ENCODE results near the gene CINP. TPM values are rescaled to one million over a fixed set of nuclear protein-coding genes. Genes with fewer than 3 reads are reported as not detected.
A peak's percentile ranks its signal among the peaks of the same experiment; 100 is the strongest.
"Not testable (repeated sequence)": the region's sequence is repeated elsewhere in the genome, so short reads cannot be mapped to it uniquely, and the experiment has no call there.

CINP gene
- total RNA-seq, 1 donor from 2014 or later, result 6.8 TPM

DNA sequence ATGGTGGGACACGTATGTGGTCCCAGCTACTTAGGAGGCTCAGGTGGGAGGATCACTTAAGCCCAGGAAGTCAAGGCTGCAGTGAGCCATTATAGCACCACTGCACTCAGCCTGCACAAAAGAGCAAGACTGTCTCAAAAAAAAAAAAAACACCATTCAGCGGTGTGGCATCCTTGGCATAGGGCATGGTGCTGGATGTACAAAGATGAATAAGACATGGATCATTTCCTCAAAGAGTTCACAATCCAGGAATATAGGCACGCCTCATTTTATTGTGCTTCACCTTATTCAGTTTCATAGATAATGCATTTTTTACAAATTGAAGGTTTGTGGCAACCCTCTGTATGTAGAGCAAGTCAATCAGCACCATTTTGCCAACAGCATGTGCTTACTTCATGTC is 6.4 kb downstream of the CINP start:
- Histone ChIP-seq H3K4me3 (no peak overlapping the region), H3K27ac (no peak overlapping the region), H3K36me3 (peaks cover 51 to 70% of the 10 kb centered on the region in 2 donors), H3K4me1 (peaks cover 0 to 2% of the 10 kb centered on the region in 2 donors), H3K9me3 (no peaks in the 10 kb centered on the region), H3K27me3 (no peaks in the 10 kb centered on the region)
- TF ChIP-seq, protein P1, sequence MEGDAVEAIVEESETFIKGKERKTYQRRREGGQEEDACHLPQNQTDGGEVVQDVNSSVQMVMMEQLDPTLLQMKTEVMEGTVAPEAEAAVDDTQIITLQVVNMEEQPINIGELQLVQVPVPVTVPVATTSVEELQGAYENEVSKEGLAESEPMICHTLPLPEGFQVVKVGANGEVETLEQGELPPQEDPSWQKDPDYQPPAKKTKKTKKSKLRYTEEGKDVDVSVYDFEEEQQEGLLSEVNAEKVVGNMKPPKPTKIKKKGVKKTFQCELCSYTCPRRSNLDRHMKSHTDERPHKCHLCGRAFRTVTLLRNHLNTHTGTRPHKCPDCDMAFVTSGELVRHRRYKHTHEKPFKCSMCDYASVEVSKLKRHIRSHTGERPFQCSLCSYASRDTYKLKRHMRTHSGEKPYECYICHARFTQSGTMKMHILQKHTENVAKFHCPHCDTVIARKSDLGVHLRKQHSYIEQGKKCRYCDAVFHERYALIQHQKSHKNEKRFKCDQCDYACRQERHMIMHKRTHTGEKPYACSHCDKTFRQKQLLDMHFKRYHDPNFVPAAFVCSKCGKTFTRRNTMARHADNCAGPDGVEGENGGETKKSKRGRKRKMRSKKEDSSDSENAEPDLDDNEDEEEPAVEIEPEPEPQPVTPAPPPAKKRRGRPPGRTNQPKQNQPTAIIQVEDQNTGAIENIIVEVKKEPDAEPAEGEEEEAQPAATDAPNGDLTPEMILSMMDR (IDR thresholded peaks at IDR 0.05), result no peak
- no peak for DNase-seq (ENCODE audit: low spot score in 2 of 2)
- intact Hi-C loops (cut with DNase I), result no loop called here

DNA sequence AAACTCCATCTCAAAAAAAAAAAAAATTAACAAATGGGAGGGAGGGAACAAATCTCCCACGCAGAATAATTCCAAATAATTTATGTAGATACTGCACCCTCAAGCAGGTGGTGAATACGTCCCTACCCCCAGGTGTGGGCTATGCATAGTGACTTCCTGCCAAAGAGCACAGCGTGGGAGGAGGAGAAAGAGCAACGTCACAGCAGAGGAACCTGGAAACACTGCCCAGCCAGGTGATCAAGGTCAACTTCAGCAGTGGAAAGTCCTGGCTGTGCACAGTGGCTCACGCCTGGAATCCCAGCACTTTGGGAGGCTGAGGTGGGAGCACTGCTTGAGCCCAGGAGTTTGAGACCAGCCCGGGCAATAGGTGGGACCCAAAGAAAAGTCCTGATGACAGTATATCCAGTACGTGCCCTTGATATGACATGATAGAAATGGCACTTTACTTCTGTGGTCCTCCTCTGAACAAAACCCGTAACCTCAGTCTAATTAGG is 9.5 kb downstream of the CINP start:
- no peak overlapping the region for H3K27ac ChIP-seq
- intact Hi-C loops (cut with DNase I), result no loop called here
- peaks cover 0 to 2% of the 10 kb centered on the region in 2 donors for H3K4me1 ChIP-seq
- no peak overlapping the region for H3K4me3 ChIP-seq
- no peaks in the 10 kb centered on the region for H3K27me3 ChIP-seq
- no peaks in the 10 kb centered on the region for H3K9me3 ChIP-seq
- DNase-seq (ENCODE audit: low spot score in 2 of 2), result no peak
- TF ChIP-seq, protein P1 (IDR thresholded peaks at IDR 0.05), result no peak
- peaks cover 60 to 77% of the 10 kb centered on the region in 2 donors for H3K36me3 ChIP-seq

DNA sequence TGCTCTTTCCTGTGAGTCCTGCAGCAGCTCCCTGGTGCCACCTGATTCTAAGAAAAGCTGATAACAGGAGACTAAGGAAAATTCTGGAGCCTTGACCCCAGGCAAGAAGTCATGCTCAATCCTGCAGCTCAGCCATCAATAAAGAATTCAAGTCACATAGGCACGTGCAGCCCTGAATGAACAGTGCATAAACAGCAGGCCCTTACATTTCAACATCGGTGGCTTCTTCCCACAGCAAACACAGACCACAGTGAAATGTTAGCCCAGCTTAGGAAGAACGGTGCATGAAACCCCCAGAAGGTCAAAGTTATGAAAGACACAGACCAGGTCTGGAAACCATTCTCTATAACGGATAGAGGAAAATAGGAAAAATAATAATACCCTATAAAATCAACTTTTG is 10.5 kb downstream of the CINP start:
- Histone ChIP-seq H3K27ac (peak overlapping the region in 1 of 2 donors; percentile 12), H3K9me3 (no peaks in the 10 kb centered on the region), H3K4me1 (peaks cover 0 to 2% of the 10 kb centered on the region in 2 donors), H3K36me3 (peaks cover 57 to 78% of the 10 kb centered on the region in 2 donors), H3K4me3 (no peak overlapping the region), H3K27me3 (no peaks in the 10 kb centered on the region)
- intact Hi-C loops (cut with DNase I), result no loop called here
- no peak for DNase-seq (ENCODE audit: low spot score in 2 of 2)
- TF ChIP-seq, protein P1 (IDR thresholded peaks at IDR 0.05), result no peak

DNA sequence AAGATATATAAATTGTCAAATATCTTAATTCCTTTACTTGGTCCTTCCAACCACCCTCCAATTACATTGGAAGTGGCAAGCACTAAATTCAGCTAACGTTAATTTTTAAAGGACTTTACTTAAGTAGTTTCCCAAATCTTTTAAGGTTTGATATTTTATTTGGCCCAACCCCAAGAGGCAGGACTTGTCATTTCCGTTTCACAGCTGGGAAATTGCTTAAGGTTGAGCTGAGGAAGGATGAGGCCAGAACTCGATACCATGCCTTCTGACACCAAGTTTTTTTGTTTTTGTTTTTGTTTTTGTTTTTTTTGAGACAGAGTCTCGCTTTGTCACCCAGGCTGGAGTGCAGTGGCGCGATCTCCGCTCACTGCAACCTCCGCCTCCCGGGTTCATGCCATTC is 11.1 kb downstream of the CINP start:
- DNase-seq (ENCODE audit: low spot score in 2 of 2); H3K4me1 ChIP-seq; H3K9me3 ChIP-seq; H3K4me3 ChIP-seq; intact Hi-C loops (cut with DNase I); H3K27me3 ChIP-seq: not testable (repeated sequence)
- Histone ChIP-seq H3K36me3 (peaks cover 63 to 80% of the 10 kb centered on the region in 2 donors), H3K27ac (peak overlapping the region in 1 of 2 donors; percentile 12)

DNA sequence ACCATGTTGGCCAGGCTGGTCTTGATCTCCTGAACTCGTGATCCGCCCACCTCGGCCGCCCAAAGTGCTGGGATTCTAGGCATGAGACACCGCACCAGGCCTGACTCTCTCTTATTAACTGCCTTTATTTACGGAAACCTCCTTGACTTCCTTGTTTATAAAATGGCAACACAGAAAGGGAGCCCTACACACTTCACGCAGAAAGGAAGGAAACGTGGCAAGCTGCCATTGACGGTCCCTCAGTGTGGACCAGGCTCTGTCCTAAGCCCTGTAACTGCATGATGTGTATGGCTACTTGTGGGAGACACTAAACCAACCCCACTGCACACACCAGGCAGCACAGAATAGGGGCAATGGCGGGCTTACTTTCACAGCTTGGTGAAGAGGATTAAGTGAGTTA is 11.7 kb downstream of the CINP start:
- Histone ChIP-seq H3K27ac (peak overlapping the region in 1 of 2 donors; percentile 4), H3K9me3 (no peaks in the 10 kb centered on the region), H3K4me1 (peaks cover 0 to 2% of the 10 kb centered on the region in 2 donors), H3K4me3 (no peak overlapping the region), H3K36me3 (peaks cover 68 to 80% of the 10 kb centered on the region in 2 donors), H3K27me3 (no peaks in the 10 kb centered on the region)
- TF ChIP-seq, protein P1 (IDR thresholded peaks at IDR 0.05), result no peak
- intact Hi-C loops (cut with DNase I), result no loop called here
- DNase-seq (ENCODE audit: low spot score in 2 of 2), result no peak

DNA sequence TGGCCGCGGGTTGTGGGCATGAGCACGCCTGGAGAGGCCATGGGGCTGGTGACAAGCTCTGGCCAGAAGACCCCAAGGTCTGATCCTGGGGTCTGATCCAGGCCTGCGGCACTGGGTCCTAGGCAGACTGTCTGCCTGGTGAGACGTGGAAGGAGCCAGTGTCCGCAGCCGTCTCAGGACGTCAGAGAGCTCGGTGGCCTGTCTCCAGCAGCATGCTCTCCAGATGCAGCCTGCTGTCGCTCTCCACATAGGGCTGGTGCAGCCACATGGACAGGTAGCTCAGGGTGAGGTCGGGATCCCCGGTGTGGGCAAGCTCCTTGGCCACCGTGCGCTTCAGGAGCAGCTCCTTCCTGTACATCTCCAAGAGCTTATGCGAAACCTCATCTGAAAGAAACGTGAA is 14.3 kb downstream of the CINP start:
- no peak for DNase-seq (ENCODE audit: low spot score in 2 of 2)
- Histone ChIP-seq H3K4me1 (peaks cover 0 to 2% of the 10 kb centered on the region in 2 donors), H3K36me3 (peaks cover 70 to 77% of the 10 kb centered on the region in 2 donors), H3K27me3 (no peaks in the 10 kb centered on the region), H3K9me3 (no peaks in the 10 kb centered on the region), H3K4me3 (no peak overlapping the region), H3K27ac (no peak overlapping the region)
- TF ChIP-seq, protein P1 (IDR thresholded peaks at IDR 0.05), result no peak
- intact Hi-C loops (cut with DNase I), result no loop called here

All from ascending aorta (tissue), 2 donors.